HCT116 (cell line): ENCODE results near the gene LSAMP. TPM values are rescaled to one million over a fixed set of nuclear protein-coding genes. Genes with fewer than 3 reads are reported as not detected.
A peak's percentile ranks its signal among the peaks of the same experiment; 100 is the strongest.

Experiments used
- ATAC-seq: fragments of 200-7000 bp; cut with Tn5 transposase; 2 replicates; pipeline ENCODE4 v1.9.1; 2020; ENCODE audit warnings: mild to moderate bottlenecking, moderate library complexity
- BruUV-seq: library from RNA; stranded (reverse); fragments of 400-500 nt; replicated peaks from 2 replicates; lab custom pipeline; 2021; lab: Mats Ljungman, UMichigan
- CTCF ChIA-PET: fragments of 300-600 bp; sonication (Branson Sonifier 250); formaldehyde crosslinking; loops from one replicate; lab custom pipeline; 2021; ENCODE audit warnings: antibody characterized with exemption; lab: Charles Lee
- POLR2A ChIA-PET: fragments of 300-600, 350-600 bp; sonication (Branson Sonifier 250); formaldehyde crosslinking; loops from one replicate; lab custom pipeline; 2021; ENCODE audit warnings: antibody characterized with exemption; lab: Charles Lee
- RAD21 ChIA-PET, 2 experiments: fragments of 300-600 bp; sonication (Branson Sonifier 250); formaldehyde crosslinking; loops; one replicate each; lab custom pipeline; 2023; ENCODE audit warnings: low total read pairs in 2 of 2; ENCODE audit not compliant: uncharacterized antibody in 2 of 2, unreplicated experiment in 2 of 2, low non-redundant PET in 1 of 2; lab: Charles Lee
- DNase-seq: peaks from one replicate; pipeline ENCODE4 v3.0.0-alpha.2; 2010; ENCODE audit warnings: low read depth, low spot score
- H2AFZ ChIP-seq: fragments of 200-600 bp; shearing (Covaris generic), sonication (generic); 2 replicates; pipeline ENCODE4 v1.6.1; 2017; ENCODE audit warnings: low read depth, mixed run types, mixed read lengths, antibody characterized with exemption, low read length; ENCODE audit not compliant: poor library complexity, severe bottlenecking
- H3K27ac ChIP-seq: 2 replicates; pipeline ENCODE4 v1.5.1; 2012; ENCODE audit warnings: low read depth, low read length
- H3K27me3 ChIP-seq: fragments of 200-600 bp; sonication (generic); 2 replicates; pipeline ENCODE4 v1.6.1; 2016; ENCODE audit warnings: mixed run types, low read length, mixed read lengths; ENCODE audit not compliant: insufficient read depth
- H3K36me3 ChIP-seq, 2 experiments: fragments of 200-500 bp in 1 of 2; fragments of 200-600 bp in 1 of 2; sonication (Bioruptor generic) in 1 of 2; sonication (generic) in 1 of 2; 2 replicates each; pipeline versions ENCODE4 v1.5.1 to v1.6.1; 2014 to 2016; ENCODE audit warnings: low read length in 2 of 2, inconsistent platforms in 1 of 2, mixed read lengths in 1 of 2, mixed run types in 1 of 2; ENCODE audit not compliant: insufficient read depth in 2 of 2, control insufficient read depth in 1 of 2
- H3K4me1 ChIP-seq, 2 experiments: fragments of 200-600 bp in 1 of 2; sonication (generic) in 1 of 2; 2 replicates each; pipeline versions ENCODE4 v1.5.1 to v1.6.1; 2012 to 2017; ENCODE audit warnings: low read length in 2 of 2, inconsistent platforms in 1 of 2, mild to moderate bottlenecking in 1 of 2, mixed read lengths in 1 of 2, mixed run types in 1 of 2, moderate library complexity in 1 of 2; ENCODE audit not compliant: insufficient read depth in 2 of 2, control insufficient read depth in 1 of 2
- H3K4me2 ChIP-seq: fragments of 200-600 bp; sonication (generic); 2 replicates; pipeline ENCODE4 v1.6.1; 2017; ENCODE audit warnings: mixed run types, low read length, mixed read lengths
- H3K4me3 ChIP-seq, 2 experiments: fragments of 200-600 bp in 1 of 2; sonication (generic) in 1 of 2; replicated peaks in 1 of 2; 2 replicates each; pipeline ENCODE4 v1.5.1; 2011 to 2016; ENCODE audit warnings: low read length in 2 of 2, control low read depth in 1 of 2, low read depth in 1 of 2, mild to moderate bottlenecking in 1 of 2, mixed read lengths in 1 of 2, mixed run types in 1 of 2
- H3K79me2 ChIP-seq: fragments of 200-600 bp; sonication (generic); 2 replicates; pipeline ENCODE4 v1.6.1; 2017; ENCODE audit warnings: mild to moderate bottlenecking, mixed run types, low read length, moderate library complexity, mixed read lengths; ENCODE audit not compliant: insufficient read depth
- H3K9ac ChIP-seq: fragments of 200-600 bp; sonication (generic); 2 replicates; pipeline ENCODE4 v1.6.1; 2016; ENCODE audit warnings: low read length, mixed read lengths
- H3K9me2 ChIP-seq: fragments of 200-600 bp; sonication (generic), shearing (Covaris generic); 2 replicates; pipeline ENCODE4 v1.6.1; 2017; ENCODE audit warnings: mixed run types, mild to moderate bottlenecking, moderate library complexity; ENCODE audit not compliant: insufficient read depth
- H3K9me3 ChIP-seq, 2 experiments: fragments of 200-500 bp in 1 of 2; fragments of 200-600 bp in 1 of 2; sonication (Bioruptor generic) in 1 of 2; sonication (generic) in 1 of 2; 2 replicates each; pipeline ENCODE4 v1.6.1; 2014 to 2017; ENCODE audit warnings: low read length in 2 of 2, mixed read lengths in 2 of 2, inconsistent platforms in 1 of 2, low read depth in 1 of 2, mild to moderate bottlenecking in 1 of 2, mixed run types in 1 of 2, moderate library complexity in 1 of 2; ENCODE audit not compliant: control insufficient read depth in 1 of 2, insufficient read depth in 1 of 2
- H4K20me1 ChIP-seq: fragments of 200-600 bp; sonication (generic), shearing (Covaris generic); 2 replicates; pipeline ENCODE4 v1.6.1; 2017; ENCODE audit warnings: mixed run types, mild to moderate bottlenecking, moderate library complexity; ENCODE audit not compliant: insufficient read depth
- ATF3 ChIP-seq: IDR thresholded peaks from 2 replicates; pipeline ENCODE4 v1.6.1; 2012
- CEBPB ChIP-seq: IDR thresholded peaks from 2 replicates; pipeline ENCODE4 v1.6.1; 2012; ENCODE audit warnings: low read depth
- CTCF ChIP-seq, 3 experiments: fragments of 200-600 bp in 1 of 3; sonication (generic) in 1 of 3; IDR thresholded peaks in 2 of 3; conservative IDR thresholded peaks in 1 of 3; 2 replicates each; pipeline ENCODE4 v1.5.1; 2012 to 2017; ENCODE audit warnings: low read depth in 2 of 3, low read length in 2 of 3, antibody characterized with exemption in 1 of 3, borderline replicate concordance in 1 of 3, control low read depth in 1 of 3, mild to moderate bottlenecking in 1 of 3, mixed read lengths in 1 of 3, mixed run types in 1 of 3, moderate library complexity in 1 of 3; ENCODE audit not compliant: insufficient read depth in 1 of 3
- ELF1 ChIP-seq: IDR thresholded peaks from 2 replicates; pipeline ENCODE4 v1.6.1; 2012; ENCODE audit warnings: low read depth, borderline replicate concordance
- EZH2 ChIP-seq: fragments of 200-600 bp; sonication (generic); IDR thresholded peaks from 2 replicates; pipeline ENCODE4 v1.6.1; 2017; ENCODE audit warnings: antibody characterized with exemption, mixed run types
- POLR2A ChIP-seq: IDR thresholded peaks from 2 replicates; pipeline ENCODE4 v1.7.0; 2011; ENCODE audit warnings: borderline replicate concordance; ENCODE audit not compliant: insufficient read depth, insufficient read length; ENCODE audit errors: extremely low read depth
- SIN3A ChIP-seq: IDR thresholded peaks from 2 replicates; pipeline ENCODE4 v1.6.1; 2012; ENCODE audit warnings: low read depth
- SP1 ChIP-seq: IDR thresholded peaks from 2 replicates; pipeline ENCODE4 v1.6.1; 2012; ENCODE audit warnings: low read depth
- SRF ChIP-seq: IDR thresholded peaks from 2 replicates; pipeline ENCODE4 v1.6.1; 2012; ENCODE audit warnings: low read depth
- ZNF274 ChIP-seq: fragments of 200-500 bp; sonication (Bioruptor generic); IDR thresholded peaks from 2 replicates; pipeline ENCODE4 v1.6.1; 2014; ENCODE audit warnings: mild to moderate bottlenecking, low read depth, low read length, inconsistent platforms
- intact Hi-C: fragments of 100-400 bp; cut with micrococcal nuclease; formaldehyde crosslinking; loops from 2 replicates; pipeline ENCODE4 v1.10.0; 2022
- total RNA-seq: library from RNA; stranded (reverse); gene quantifications from one replicate; pipeline ENCODE4 v1.2.1, GENCODE V29; 2021; ENCODE audit not compliant: unreplicated experiment

Gene LSAMP
- total RNA-seq, 1 experiment from 2014 or later: 0.25 TPM

GRCh38 chr3:116413319-116413718 is 32.0 kb downstream of the LSAMP start:
- H3K27ac ChIP-seq: no peak overlapping the region
- DNase-seq: no peak
- CTCF ChIA-PET: no interaction called here

GRCh38 chr3:116408473-116408872 is 36.8 kb downstream of the LSAMP start:
- no peaks in the 10 kb centered on the region for H4K20me1 ChIP-seq
- ATAC-seq (no peak), DNase-seq (no peak)
- no peak overlapping the region for H3K9ac ChIP-seq
- ChIA-PET RAD21 (no interaction called here), CTCF (no interaction called here), POLR2A (no interaction called here)
- no peak overlapping the region for H3K27ac ChIP-seq
- no TSS peak for BruUV-seq
- TF ChIP-seq CTCF (IDR thresholded peaks at IDR 0.05 in 2 of 3, conservative IDR thresholded peaks at IDR 0.05 in 1 of 3; ENCODE audit: borderline replicate concordance in 1 of 3, insufficient read depth in 1 of 3, low read depth in 2 of 3, low read length in 2 of 3): no peak
- no peak for TF ChIP-seq POLR2A
- no peak for TF ChIP-seq SRF
- no peak for TF ChIP-seq SIN3A
- no peak for TF ChIP-seq ELF1
- TF ChIP-seq EZH2: no peak
- TF ChIP-seq SP1: no peak
- TF ChIP-seq ZNF274: no peak
- TF ChIP-seq ATF3: no peak
- no peaks in the 10 kb centered on the region for H3K36me3 ChIP-seq
- H3K4me1 ChIP-seq: no peaks in the 10 kb centered on the region
- H3K9me3 ChIP-seq: no peaks in the 10 kb centered on the region
- H3K79me2 ChIP-seq: no peaks in the 10 kb centered on the region
- H2AFZ ChIP-seq: no peak overlapping the region
- 0 out of 2 replicates have a peak, but pooled peaks cover 5% of the 10 kb centered on the region for H3K27me3 ChIP-seq
- H3K4me2 ChIP-seq: no peak overlapping the region
- H3K4me3 ChIP-seq: no peak overlapping the region
- H3K9me2 ChIP-seq: no peaks in the 10 kb centered on the region
- intact Hi-C loops: no loop called here

More at GRCh38 chr3:116413319-116413718, 32.0 kb downstream of the LSAMP start:
- no peaks in the 10 kb centered on the region for H3K4me1 ChIP-seq
- H3K9me2 ChIP-seq: no peaks in the 10 kb centered on the region
- no peaks in the 10 kb centered on the region for H3K27me3 ChIP-seq
- no peak overlapping the region for H2AFZ ChIP-seq
- no peak for ATAC-seq
- intact Hi-C loops: no loop called here
- H3K36me3 ChIP-seq: no peaks in the 10 kb centered on the region
- POLR2A ChIA-PET: no interaction called here
- H3K4me3 ChIP-seq: no peak overlapping the region
- no TSS peak for BruUV-seq
- RAD21 ChIA-PET: no interaction called here
- no peaks in the 10 kb centered on the region for H3K79me2 ChIP-seq
- H3K9me3 ChIP-seq: no peaks in the 10 kb centered on the region
- no peaks in the 10 kb centered on the region for H4K20me1 ChIP-seq
- H3K4me2 ChIP-seq: no peak overlapping the region
- TF ChIP-seq CEBPB: no peak
- peak in 1 of 3 experiments; percentile 27; a peak in 1 of 6 replicates for TF ChIP-seq CTCF (IDR thresholded peaks at IDR 0.05 in 2 of 3, conservative IDR thresholded peaks at IDR 0.05 in 1 of 3; ENCODE audit: borderline replicate concordance in 1 of 3, insufficient read depth in 1 of 3, low read depth in 2 of 3, low read length in 2 of 3)
- TF ChIP-seq, all 23 proteins: peak for 1
- H3K9ac ChIP-seq: no peak overlapping the region
